Measurements from ENCODE around the gene INF2.

GRCh38 chr14:104725772-104726548 lies 36.5 kb downstream of the INF2 start:
- TF ChIP-seq CTCF (conservative IDR thresholded peaks at IDR 0.05; ENCODE audit: low read depth, low read length), result no peak
- no peak for TF ChIP-seq EZH2 (IDR thresholded peaks at IDR 0.05; ENCODE audit: borderline replicate concordance, low read depth, low read length, poor library complexity, severe bottlenecking)
